ENCODE results near the gene EARS2. TPM values are rescaled to one million over a fixed set of nuclear protein-coding genes. Genes with fewer than 3 reads are reported as not detected.
A peak's percentile ranks its signal among the peaks of the same experiment; 100 is the strongest.

The EARS2 gene
- total and polyA plus RNA-seq, 2 donors from 2014 or later = 21.6 to 30.4 TPM

GRCh38 chr16:23557779-23558702 is 891 bp upstream of the EARS2 start:
- Histone ChIP-seq H3K4me3 (ENCODE audit: low read length in 3 of 3) (peak overlapping the region; percentile 75 to 90 (median 88)), H3K9me3 (ENCODE audit: control insufficient read depth in 2 of 3, insufficient read depth in 1 of 3, low read length in 3 of 3) (no peaks in the 10 kb centered on the region), H3K36me3 (ENCODE audit: control insufficient read depth in 2 of 3, insufficient read depth in 3 of 3, low read length in 3 of 3) (peaks cover 5 to 30% (median 22%) of the 10 kb centered on the region in 3 donors), H3K9ac (ENCODE audit: low read length in 3 of 3) (peak overlapping the region; percentile 60 to 78 (median 61)), H3K4me1 (ENCODE audit: control insufficient read depth in 2 of 3, insufficient read depth in 2 of 3, low read depth in 1 of 3, low read length in 3 of 3) (peaks cover 0 to 7% (median 3%) of the 10 kb centered on the region in 3 donors), H3K27ac (ENCODE audit: low read depth in 2 of 2, low read length in 2 of 2) (peak overlapping the region; percentile 85 to 89), H3K27me3 (ENCODE audit: control insufficient read depth, insufficient read depth, low read length) (no peaks in the 10 kb centered on the region)
- intact Hi-C loops (cut with DNase I) = no loop called here
- no peak for FAIRE-seq
- peak in 3 of 5 donors; percentile 5 to 72 (median 41) for DNase-seq
- no peak for TF ChIP-seq CTCF (IDR thresholded peaks at IDR 0.05; ENCODE audit: borderline replicate concordance, extremely low read depth, insufficient read depth)

DNA sequence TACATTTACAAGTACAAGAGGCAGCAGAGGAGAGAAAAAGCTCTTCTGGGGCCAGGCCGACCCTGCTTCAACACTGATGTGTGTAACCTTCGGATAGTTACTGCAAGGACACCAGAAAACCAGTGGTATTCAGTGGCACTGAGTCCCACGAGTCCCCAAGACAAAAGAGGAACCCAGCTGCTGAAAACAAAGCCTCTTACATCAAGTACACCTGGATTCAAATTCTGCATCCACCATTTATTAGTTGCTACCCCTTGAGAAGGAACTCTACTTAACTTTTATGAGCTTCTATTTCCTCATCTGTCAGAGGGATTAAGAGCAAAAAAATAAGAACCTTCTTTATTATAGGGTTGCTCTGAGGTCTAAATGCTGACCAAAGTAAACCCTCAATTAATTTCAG is 2.6 kb downstream of the EARS2 start:
- intact Hi-C loops (cut with DNase I) = no loop called here
- no peak for TF ChIP-seq CTCF (IDR thresholded peaks at IDR 0.05; ENCODE audit: borderline replicate concordance, extremely low read depth, insufficient read depth)
- Histone ChIP-seq H3K4me3 (ENCODE audit: low read length in 3 of 3) (no peak overlapping the region), H3K27me3 (ENCODE audit: control insufficient read depth, insufficient read depth, low read length) (no peaks in the 10 kb centered on the region), H3K27ac (ENCODE audit: low read depth in 2 of 2, low read length in 2 of 2) (no peak overlapping the region), H3K4me1 (ENCODE audit: control insufficient read depth in 2 of 3, insufficient read depth in 2 of 3, low read depth in 1 of 3, low read length in 3 of 3) (peaks cover 0 to 7% (median 3%) of the 10 kb centered on the region in 3 donors), H3K9me3 (ENCODE audit: control insufficient read depth in 2 of 3, insufficient read depth in 1 of 3, low read length in 3 of 3) (no peaks in the 10 kb centered on the region), H3K9ac (ENCODE audit: low read length in 3 of 3) (no peak overlapping the region), H3K36me3 (ENCODE audit: control insufficient read depth in 2 of 3, insufficient read depth in 3 of 3, low read length in 3 of 3) (peaks cover 0 to 24% (median 13%) of the 10 kb centered on the region in 3 donors)
- FAIRE-seq = no peak
- DNase-seq = no peak

DNA sequence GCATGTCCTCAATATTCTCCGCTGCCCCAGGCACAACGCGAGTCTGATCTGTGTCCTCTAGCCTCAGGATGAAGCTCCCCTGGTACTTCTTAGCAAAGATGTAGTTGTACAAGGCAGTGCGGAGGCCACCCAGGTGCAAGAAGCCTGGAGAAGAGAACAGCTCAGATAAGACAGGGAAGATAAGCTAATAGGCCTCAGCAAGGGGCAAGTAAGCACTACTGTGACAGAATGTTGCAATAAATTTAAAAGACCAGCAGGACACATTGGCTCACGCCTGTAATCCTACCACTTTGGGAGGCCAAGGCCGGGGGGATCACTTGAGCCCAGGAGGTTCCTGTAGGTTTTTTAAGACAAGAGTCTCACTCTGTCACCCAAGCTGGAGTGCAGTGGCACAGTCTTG is 5.0 kb downstream of the EARS2 start:
- Histone ChIP-seq H3K4me3 (ENCODE audit: low read length in 3 of 3) (no peak overlapping the region), H3K27ac (ENCODE audit: low read depth in 2 of 2, low read length in 2 of 2) (no peak overlapping the region), H3K27me3 (ENCODE audit: control insufficient read depth, insufficient read depth, low read length) (no peaks in the 10 kb centered on the region), H3K9me3 (ENCODE audit: control insufficient read depth in 2 of 3, insufficient read depth in 1 of 3, low read length in 3 of 3) (no peaks in the 10 kb centered on the region), H3K9ac (ENCODE audit: low read length in 3 of 3) (no peak overlapping the region), H3K4me1 (ENCODE audit: control insufficient read depth in 2 of 3, insufficient read depth in 2 of 3, low read depth in 1 of 3, low read length in 3 of 3) (peaks cover 0 to 5% (median 0%) of the 10 kb centered on the region in 3 donors), H3K36me3 (ENCODE audit: control insufficient read depth in 2 of 3, insufficient read depth in 3 of 3, low read length in 3 of 3) (peaks cover 0 to 30% (median 19%) of the 10 kb centered on the region in 3 donors)
- TF ChIP-seq CTCF (IDR thresholded peaks at IDR 0.05; ENCODE audit: borderline replicate concordance, extremely low read depth, insufficient read depth) = no peak
- no peak for FAIRE-seq
- DNase-seq = no peak
- intact Hi-C loops (cut with DNase I) = no loop called here
